ENCODE data around the gene CAMK1. TPM values are rescaled to one million over a fixed set of nuclear protein-coding genes. Genes with fewer than 3 reads are reported as not detected.

CAMK1 gene
- total and polyA plus RNA-seq, 9 of the 15 experiments (the other 6 are each of a cell fraction or from before 2014, with no cell fraction given) = 0.23 to 10.7 (median 6.0) TPM

DNA sequence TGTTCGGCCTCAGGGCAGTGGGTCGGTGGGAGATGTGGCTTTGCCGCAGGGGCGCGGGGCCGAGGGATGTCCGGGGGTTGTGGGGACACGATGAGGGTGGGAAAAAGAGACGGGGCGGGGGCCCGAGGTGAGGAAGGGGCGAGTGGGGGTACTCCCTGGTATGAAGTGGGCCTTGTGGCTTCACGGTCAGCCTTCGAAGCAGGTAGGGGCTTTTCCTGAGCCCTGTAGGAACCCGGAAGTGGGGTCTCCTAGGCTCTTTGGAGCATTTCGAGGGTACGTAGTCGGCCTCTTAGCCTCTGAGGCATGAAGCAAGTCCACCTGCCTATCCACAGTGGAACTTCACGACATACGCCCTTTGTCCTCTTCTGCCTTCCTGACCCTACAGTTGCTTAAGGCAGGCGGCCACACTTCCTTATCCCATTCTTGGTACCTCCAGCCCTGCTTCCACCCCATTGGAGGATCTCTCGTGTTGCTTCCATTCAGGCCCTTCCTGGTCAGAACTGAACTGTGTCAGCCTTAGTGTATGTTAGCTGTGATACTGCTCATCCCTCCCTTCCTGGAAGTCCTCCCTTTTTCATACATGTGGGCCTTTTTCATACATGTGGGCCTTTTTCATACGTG, 23.5 kb upstream of the CAMK1 start:
- H3K9ac ChIP-seq (ENCODE audit: insufficient read depth in 1 of 2, low read depth in 2 of 2, low read length in 2 of 2) = peak overlapping the region; percentile 94 to 100
- peak overlapping the region; percentile 100 for H3K27ac ChIP-seq (ENCODE audit: extremely low read depth, low read depth, low read length)
- DNase-seq (ENCODE audit: extremely low read depth in 1 of 4, low spot score in 3 of 4) (peak; percentile 56 to 93 (median 82)), ATAC-seq (peak; percentile 53), FAIRE-seq (peak; percentile 32)
- peaks cover 77% of the 10 kb centered on the region for H3K36me3 ChIP-seq (ENCODE audit: control insufficient read depth, insufficient read depth, low read length)
- intact Hi-C loops (cut with micrococcal nuclease) (loop anchor here (5.0 to 10.0 kb wide), 2 partner anchors 76 to 288 kb away; no protein-coding TSS in a partner anchor), in situ Hi-C loops (cut with MboI) (no loop called here)
- POLR2A ChIA-PET = interaction anchor here (0.5 to 2.9 kb wide), 25 partner anchors 8 to 527 kb away, joined by 3 to 49 read pairs (median 4); partner anchors contain the start of genes BRPF1, OGG1, RPUSD3 and SEC13
- TSS peak; percentile 54 for BruUV-seq (replicated peaks)
- H2AFZ ChIP-seq (ENCODE audit: low read depth, low read length) = peak overlapping the region; percentile 97
- CTCF ChIA-PET (ENCODE audit: low intra/inter-chr PET ratio) = no interaction called here
- H3K4me3 ChIP-seq = peak overlapping the region; percentile 99
- H3K79me2 ChIP-seq (ENCODE audit: control insufficient read depth, insufficient read depth, low read length) = peaks cover 69% of the 10 kb centered on the region
- no peaks in the 10 kb centered on the region for H3K9me3 ChIP-seq (replicated peaks; ENCODE audit: control insufficient read depth, insufficient read depth, low read depth, low read length)
- H3K4me1 ChIP-seq (replicated peaks in 1 of 2; ENCODE audit: control insufficient read depth in 2 of 2, insufficient read depth in 2 of 2, low read length in 2 of 2) = peaks cover 8 to 11% of the 10 kb centered on the region in 2 experiments; a peak in 4 of 5 replicates
- H3K9me1 ChIP-seq (ENCODE audit: control insufficient read depth, insufficient read depth, low read length) = peaks cover 3% of the 10 kb centered on the region
- peaks cover 3% of the 10 kb centered on the region; the same call in 1 of the 2 replicates for H4K20me1 ChIP-seq (replicated peaks; ENCODE audit: control insufficient read depth, insufficient read depth, low read length)
- no peaks in the 10 kb centered on the region for H3K27me3 ChIP-seq (ENCODE audit: control insufficient read depth in 2 of 2, insufficient read depth in 2 of 2, low read length in 2 of 2)
- H3K4me2 ChIP-seq (ENCODE audit: insufficient read depth, low read length) = peak overlapping the region; percentile 100
- under 1% methylated on average over 13 of the region's 23 CpGs for WGBS (ENCODE audit: insufficient coverage, low coverage, missing lambda C conversion rate)
- TF ChIP-seq ZBED1 (IDR thresholded peaks at IDR 0.05) (no peak), ZNF561 (CRISPR knock-in tag; conservative IDR thresholded peaks at IDR 0.05) (no peak), PURB (CRISPR knock-in tag; IDR thresholded peaks at IDR 0.05; ENCODE audit: low read depth) (no peak), LCOR (CRISPR knock-in tag; IDR thresholded peaks at IDR 0.05) (peak; percentile 48; the same call in 1 of the 2 replicates), NCOA4 (IDR thresholded peaks at IDR 0.05; ENCODE audit: partially characterized antibody) (no peak), GTF2A2 (tag; IDR thresholded peaks at IDR 0.05) (0 out of 2 replicates have a peak, but pooled peaks have one; percentile 50), THRAP3 (IDR thresholded peaks at IDR 0.05; ENCODE audit: borderline replicate concordance) (no peak), ZSCAN32 (CRISPR knock-in tag; IDR thresholded peaks at IDR 0.05) (no peak), SRF (CRISPR knock-in tag; IDR thresholded peaks at IDR 0.05) (no peak), TEAD1 (CRISPR knock-in tag; IDR thresholded peaks at IDR 0.05) (peak in 1 of 2 experiments; percentile 80; a peak in 1 of 4 replicates), ZNF740 (CRISPR knock-in tag; IDR thresholded peaks at IDR 0.05) (0 out of 2 replicates have a peak, but pooled peaks have one; percentile 22), ZNF740 (tag; IDR thresholded peaks at IDR 0.05) (no peak), ZNF41 (CRISPR knock-in tag; conservative IDR thresholded peaks at IDR 0.05) (no peak), ARNT (IDR thresholded peaks at IDR 0.05) (peak in 1 of 2 experiments; percentile 14; a peak in 1 of 4 replicates), GATA2 (CRISPR knock-in tag; IDR thresholded peaks at IDR 0.05) (no peak), RCOR1 (IDR thresholded peaks at IDR 0.05; ENCODE audit: borderline replicate concordance in 1 of 2, low read depth in 2 of 2, low read length in 2 of 2) (0 out of 4 replicates have a peak, but pooled peaks of 1 of the 2 experiments have one; percentile 21), ELF2 (CRISPR knock-in tag; IDR thresholded peaks at IDR 0.05) (0 out of 2 replicates have a peak, but pooled peaks have one; percentile 2), RBBP5 (IDR thresholded peaks at IDR 0.05; ENCODE audit: borderline replicate concordance, insufficient read depth, low read length, poor library complexity, severe bottlenecking) (no peak), SIN3B (IDR thresholded peaks at IDR 0.05; ENCODE audit: low read depth) (no peak), NFATC3 (IDR thresholded peaks at IDR 0.05) (no peak)
- TF ChIP-seq, protein P1, sequence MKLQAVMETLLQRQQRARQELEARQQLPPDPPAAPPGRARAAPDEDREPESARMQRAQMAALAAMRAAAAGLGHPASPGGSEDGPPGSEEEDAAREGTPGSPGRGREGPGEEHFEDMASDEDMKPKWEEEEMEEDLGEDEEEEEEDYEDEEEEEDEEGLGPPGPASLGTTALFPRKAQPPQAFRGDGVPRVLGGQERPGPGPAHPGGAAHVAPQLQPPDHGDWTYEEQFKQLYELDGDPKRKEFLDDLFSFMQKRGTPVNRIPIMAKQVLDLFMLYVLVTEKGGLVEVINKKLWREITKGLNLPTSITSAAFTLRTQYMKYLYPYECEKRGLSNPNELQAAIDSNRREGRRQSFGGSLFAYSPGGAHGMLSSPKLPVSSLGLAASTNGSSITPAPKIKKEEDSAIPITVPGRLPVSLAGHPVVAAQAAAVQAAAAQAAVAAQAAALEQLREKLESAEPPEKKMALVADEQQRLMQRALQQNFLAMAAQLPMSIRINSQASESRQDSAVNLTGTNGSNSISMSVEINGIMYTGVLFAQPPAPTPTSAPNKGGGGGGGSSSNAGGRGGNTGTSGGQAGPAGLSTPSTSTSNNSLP (IDR thresholded peaks at IDR 0.05; ENCODE audit: borderline replicate concordance, low read depth, low read length) = no peak
